IPS-20b (cell line): Measurements from ENCODE around the gene ETNPPL.
A peak's percentile ranks its signal among the peaks of the same experiment; 100 is the strongest.

ENCODE experiments used
- H3K27ac ChIP-seq: one replicate; pipeline ENCODE4 v1.5.1; 2013; ENCODE audit warnings: low read length
- H3K27me3 ChIP-seq: 2 replicates; pipeline ENCODE4 v1.6.1; 2013; ENCODE audit warnings: mild to moderate bottlenecking, low read length, inconsistent platforms; ENCODE audit not compliant: insufficient read depth
- H3K36me3 ChIP-seq: 2 replicates; pipeline ENCODE4 v1.6.1; 2013; ENCODE audit warnings: low read depth, mild to moderate bottlenecking, inconsistent platforms, low read length, moderate library complexity; ENCODE audit not compliant: insufficient read depth
- H3K4me1 ChIP-seq: 2 replicates; pipeline ENCODE4 v1.6.1; 2013; ENCODE audit warnings: mild to moderate bottlenecking, control low read depth, inconsistent platforms, low read length, moderate library complexity; ENCODE audit not compliant: insufficient read depth
- H3K4me3 ChIP-seq: 2 replicates; pipeline ENCODE4 v1.5.1; 2013; ENCODE audit warnings: mild to moderate bottlenecking, low read length, inconsistent platforms
- H3K9ac ChIP-seq: 2 replicates; pipeline ENCODE4 v1.6.1; 2013; ENCODE audit warnings: low read depth, mild to moderate bottlenecking, inconsistent platforms, low read length, moderate library complexity
- H3K9me3 ChIP-seq: 2 replicates; pipeline ENCODE4 v1.6.1; 2013; ENCODE audit warnings: mild to moderate bottlenecking, low read depth, low read length, inconsistent platforms; ENCODE audit not compliant: insufficient read depth

The ETNPPL gene

DNA sequence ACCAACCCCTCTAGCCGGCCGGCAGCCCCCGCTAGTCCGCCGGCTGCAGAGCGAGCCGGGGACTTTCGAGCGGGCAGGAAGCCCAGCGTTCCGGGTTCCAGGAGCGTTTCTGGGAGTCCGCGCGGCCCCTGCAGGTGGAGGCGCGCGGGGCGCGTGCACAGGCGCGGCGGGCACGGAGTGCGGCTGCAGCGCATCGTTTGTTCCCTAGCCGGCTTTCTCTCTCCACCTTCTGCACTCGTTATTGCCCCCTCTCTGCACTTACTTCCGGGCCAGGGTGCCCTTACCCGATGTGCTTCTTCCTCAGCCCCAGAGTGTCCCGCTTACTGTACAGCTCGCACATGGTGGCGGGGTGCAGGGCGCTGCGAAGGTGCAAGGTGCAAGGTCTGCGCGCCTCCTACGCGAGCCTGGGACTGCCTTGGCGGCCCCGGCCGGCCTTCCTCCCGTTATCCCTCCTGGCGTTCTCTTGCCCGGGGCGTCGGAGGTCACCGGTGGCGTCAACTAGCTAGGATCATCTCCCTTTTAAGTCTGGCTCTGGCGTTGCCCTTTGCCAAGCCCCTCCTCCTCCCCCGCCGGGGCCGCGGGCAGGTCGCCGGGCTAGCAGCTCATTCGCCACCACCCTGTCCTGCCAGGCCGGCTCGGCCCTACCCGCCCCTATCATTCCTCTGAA, at the start of gene ETNPPL:
ETNPPL (minus strand) TSS at position 495 of the 667 bp plus-strand sequence; CDS start at position 340, 155 bp downstream.
- peak within 1 kb of the TSS; percentile 67; the same call in 1 of the 2 replicates for H3K9ac ChIP-seq

DNA sequence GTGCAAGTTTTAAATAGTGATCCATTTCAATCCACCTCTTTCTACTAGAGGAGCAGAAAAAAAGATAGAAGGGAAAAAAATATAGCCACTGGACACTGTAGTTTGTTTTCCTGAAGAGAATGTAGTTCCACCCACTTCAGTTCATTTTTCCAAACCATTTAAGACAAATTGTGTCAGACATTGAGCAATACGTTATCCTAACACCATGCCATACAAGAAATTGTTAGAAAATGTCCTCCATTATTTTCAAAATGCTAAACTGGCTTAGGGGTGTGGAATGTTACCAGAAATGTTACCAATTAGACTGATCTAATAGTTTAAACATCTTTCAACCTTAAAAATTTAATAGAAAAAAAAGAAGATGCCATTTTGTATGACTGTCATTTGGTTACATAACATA, 48.6 kb upstream of the ETNPPL start:
- Histone ChIP-seq H3K27ac (no peak overlapping the region), H3K9ac (no peak overlapping the region), H3K36me3 (no peaks in the 10 kb centered on the region), H3K9me3 (no peaks in the 10 kb centered on the region), H3K27me3 (no peaks in the 10 kb centered on the region), H3K4me3 (no peak overlapping the region), H3K4me1 (no peaks in the 10 kb centered on the region)

More for the DNA sequence above, at the start of gene ETNPPL:
- Histone ChIP-seq H3K4me1 (peaks cover 3% of the 10 kb centered on the region; the same call in 1 of the 2 replicates), H3K27ac (no peak within 1 kb of the TSS), H3K36me3 (no peaks in the 10 kb centered on the region), H3K9me3 (no peaks in the 10 kb centered on the region), H3K4me3 (peak within 1 kb of the TSS; percentile 80), H3K27me3 (peaks cover 36% of the 10 kb centered on the region)

DNA sequence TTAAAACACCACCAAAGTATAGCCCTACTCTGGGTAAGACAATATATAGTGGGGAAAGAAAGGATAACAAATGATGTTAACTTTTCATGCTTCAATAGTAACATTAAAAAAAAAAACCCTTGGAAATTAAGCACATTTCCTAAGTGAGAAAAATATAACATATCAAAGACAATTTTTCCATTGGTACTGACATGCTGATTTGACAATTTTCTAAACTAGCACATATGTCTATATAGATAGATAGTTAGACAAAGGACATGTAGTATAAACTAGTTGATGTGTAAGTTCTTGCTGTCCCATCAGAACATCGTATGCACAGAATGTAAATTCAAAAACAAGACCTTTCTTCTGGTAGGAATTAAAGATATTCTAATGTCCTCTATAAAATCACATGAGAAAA, 47.2 kb upstream of the ETNPPL start:
- Histone ChIP-seq H3K27me3 (no peaks in the 10 kb centered on the region), H3K4me1 (no peaks in the 10 kb centered on the region), H3K9ac (no peak overlapping the region), H3K36me3 (no peaks in the 10 kb centered on the region), H3K27ac (no peak overlapping the region), H3K9me3 (no peaks in the 10 kb centered on the region), H3K4me3 (no peak overlapping the region)

DNA sequence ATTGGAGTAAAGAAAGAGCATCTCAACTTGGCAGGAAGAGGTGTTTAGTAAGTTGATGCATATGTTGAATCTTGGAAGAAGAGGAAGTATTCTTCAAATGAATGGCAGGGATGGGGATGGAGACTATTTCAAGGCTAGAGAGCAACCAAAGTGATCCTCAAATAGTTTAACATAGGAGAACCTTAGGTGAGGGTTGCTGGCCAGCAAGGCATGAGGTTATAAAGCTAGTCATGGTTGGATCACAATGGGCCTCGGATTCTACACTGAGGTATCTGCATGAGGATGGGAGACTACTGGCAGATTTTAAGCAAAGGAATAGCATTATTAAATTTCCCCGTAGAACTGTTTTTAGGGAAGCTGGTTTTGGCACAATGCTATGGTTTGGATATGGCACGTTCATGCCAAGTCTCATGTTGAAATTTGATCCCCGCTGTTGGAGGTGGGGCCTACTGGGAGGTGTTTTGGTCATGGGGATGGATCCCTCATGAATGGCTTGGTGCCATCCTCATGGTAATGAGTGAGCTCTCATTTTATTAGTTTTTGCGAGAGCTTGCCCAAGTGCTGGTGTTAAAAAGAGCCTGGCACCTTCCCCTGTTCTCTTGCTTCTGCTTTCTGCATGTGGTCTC, 41.9 kb upstream of the ETNPPL start:
- Histone ChIP-seq H3K36me3 (no peaks in the 10 kb centered on the region), H3K4me1 (no peaks in the 10 kb centered on the region), H3K9me3 (no peaks in the 10 kb centered on the region), H3K4me3 (no peak overlapping the region), H3K27me3 (no peaks in the 10 kb centered on the region), H3K9ac (no peak overlapping the region), H3K27ac (no peak overlapping the region)

DNA sequence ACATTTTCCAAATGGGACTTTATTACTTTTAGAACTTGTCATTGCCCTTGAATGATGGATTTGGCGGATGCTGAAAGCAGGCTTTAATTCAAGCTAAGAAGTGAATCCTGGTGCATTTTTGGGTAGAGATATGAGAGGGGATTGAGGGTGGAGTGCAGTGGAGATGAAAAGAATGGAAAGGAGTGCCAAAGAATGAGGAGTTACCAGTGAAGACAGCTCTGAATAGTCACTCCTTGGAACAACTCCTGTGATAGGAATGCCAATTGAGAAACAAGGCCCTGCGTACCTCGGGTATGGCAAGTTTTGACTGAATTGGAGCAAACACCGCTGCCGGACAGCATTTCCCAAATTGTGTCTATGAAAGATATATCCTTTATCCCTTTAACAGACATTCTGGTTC, 36.5 kb upstream of the ETNPPL start:
- Histone ChIP-seq H3K4me1 (no peaks in the 10 kb centered on the region), H3K36me3 (no peaks in the 10 kb centered on the region), H3K27ac (no peak overlapping the region), H3K4me3 (no peak overlapping the region), H3K9ac (no peak overlapping the region), H3K27me3 (no peaks in the 10 kb centered on the region), H3K9me3 (no peaks in the 10 kb centered on the region)

DNA sequence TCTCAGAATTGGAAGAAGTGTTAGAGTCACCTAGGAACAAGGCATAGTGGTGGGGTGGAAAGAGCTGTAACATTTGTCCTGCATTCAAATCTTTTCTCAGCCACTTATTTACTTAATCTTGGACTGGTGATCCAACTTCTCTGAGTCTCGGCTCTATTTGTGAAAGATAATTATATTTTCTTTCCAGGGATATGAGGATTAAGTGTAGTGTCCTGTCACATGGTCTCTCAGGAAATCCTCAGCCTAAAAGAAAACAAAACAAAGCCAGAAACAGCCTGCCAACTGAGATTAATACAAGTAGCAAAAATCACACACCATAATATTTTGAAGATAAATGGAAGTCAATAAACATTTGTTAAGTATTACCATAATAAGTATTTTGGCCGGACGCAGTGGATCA, 33.3 kb upstream of the ETNPPL start:
- H3K9me3 ChIP-seq, result no peaks in the 10 kb centered on the region
- no peak overlapping the region for H3K9ac ChIP-seq
- H3K27ac ChIP-seq, result no peak overlapping the region
- H3K36me3 ChIP-seq, result no peaks in the 10 kb centered on the region
- H3K4me1 ChIP-seq, result no peaks in the 10 kb centered on the region
- no peak overlapping the region for H3K4me3 ChIP-seq
- H3K27me3 ChIP-seq, result no peaks in the 10 kb centered on the region

DNA sequence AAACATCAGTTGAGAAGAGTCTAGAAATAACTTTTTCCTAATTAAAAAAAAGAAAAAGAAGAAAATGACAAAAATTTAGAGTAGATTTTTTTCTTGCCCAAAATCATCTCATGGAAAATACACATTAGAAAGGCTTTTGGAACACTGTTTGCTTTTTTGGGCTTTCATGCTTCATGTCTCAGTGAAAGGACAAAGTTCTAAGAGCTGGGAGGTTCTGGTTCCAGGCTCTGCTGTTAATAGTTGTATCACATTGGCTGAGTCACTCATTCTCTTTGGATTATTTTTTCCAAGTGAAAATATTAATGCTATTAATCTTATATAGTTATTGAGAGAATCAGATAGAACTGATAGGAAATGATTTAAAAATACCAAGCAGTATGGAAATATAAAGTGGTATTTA, 32.9 kb upstream of the ETNPPL start:
- Histone ChIP-seq H3K4me3 (no peak overlapping the region), H3K9ac (no peak overlapping the region), H3K27ac (no peak overlapping the region), H3K36me3 (no peaks in the 10 kb centered on the region), H3K4me1 (no peaks in the 10 kb centered on the region), H3K9me3 (no peaks in the 10 kb centered on the region), H3K27me3 (no peaks in the 10 kb centered on the region)

DNA sequence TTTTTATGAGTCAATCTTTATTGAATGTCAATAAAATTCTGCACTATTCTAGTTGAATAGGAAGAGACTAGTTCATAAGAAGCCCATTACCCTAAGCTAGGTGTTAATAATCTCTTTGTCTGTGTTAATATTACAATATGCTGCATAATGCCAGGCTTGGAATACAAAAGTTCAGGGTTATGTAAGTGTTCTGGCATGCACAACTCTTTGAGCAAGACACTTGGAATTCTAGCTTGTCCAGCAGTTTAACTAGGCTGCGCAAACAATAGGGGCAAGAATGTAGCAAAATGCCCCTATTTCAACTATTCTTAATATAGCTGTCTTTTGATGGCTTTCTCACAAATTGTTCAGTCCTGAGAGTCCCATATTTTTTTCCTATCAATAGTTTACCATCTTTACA, 31.3 kb upstream of the ETNPPL start:
- Histone ChIP-seq H3K9me3 (no peaks in the 10 kb centered on the region), H3K4me1 (no peaks in the 10 kb centered on the region), H3K27ac (no peak overlapping the region), H3K4me3 (no peak overlapping the region), H3K9ac (no peak overlapping the region), H3K27me3 (no peaks in the 10 kb centered on the region), H3K36me3 (no peaks in the 10 kb centered on the region)

DNA sequence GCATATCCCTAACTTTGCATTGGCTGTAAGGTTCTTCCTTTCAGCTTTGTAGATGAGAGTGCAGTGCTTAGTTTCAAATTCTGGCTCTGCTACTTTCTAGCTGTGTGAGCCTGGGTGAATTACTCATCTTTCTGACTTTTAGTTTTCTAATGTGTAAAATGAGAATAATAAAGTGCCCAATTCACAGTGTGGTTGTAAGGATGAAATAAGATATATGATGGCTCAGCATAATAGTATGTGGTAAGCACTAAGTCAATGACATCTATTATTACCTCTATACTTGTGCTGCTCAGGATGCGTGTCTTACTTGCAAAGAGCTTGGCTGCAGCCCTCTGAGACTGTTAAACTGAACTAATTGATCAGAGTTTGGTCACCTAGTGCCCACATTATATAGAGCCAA, 30.6 kb upstream of the ETNPPL start:
- no peaks in the 10 kb centered on the region for H3K27me3 ChIP-seq
- H3K4me3 ChIP-seq, result no peak overlapping the region
- H3K9me3 ChIP-seq, result no peaks in the 10 kb centered on the region
- H3K9ac ChIP-seq, result no peak overlapping the region
- H3K27ac ChIP-seq, result no peak overlapping the region
- H3K36me3 ChIP-seq, result no peaks in the 10 kb centered on the region
- no peaks in the 10 kb centered on the region for H3K4me1 ChIP-seq

DNA sequence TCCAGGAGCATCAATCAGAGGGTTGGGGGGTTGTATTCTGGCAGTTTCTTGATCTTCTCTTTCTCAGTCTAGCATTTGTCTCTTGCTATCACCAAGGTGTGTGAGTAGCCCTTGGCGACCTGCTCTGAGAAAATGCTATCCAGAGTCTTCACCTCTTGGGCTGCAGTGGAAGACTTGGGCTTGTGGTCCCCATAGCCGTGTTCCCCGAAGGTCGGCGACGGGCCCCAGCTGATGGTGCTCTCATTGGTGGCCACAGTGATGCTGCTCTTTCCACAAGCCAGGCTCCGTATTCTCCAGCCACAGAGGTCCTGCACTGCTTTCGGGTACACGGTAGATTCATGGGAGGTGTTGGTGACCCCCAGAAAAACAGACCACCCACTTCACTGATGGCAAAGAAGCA, 25.9 kb upstream of the ETNPPL start:
- no peak overlapping the region for H3K4me3 ChIP-seq
- H3K36me3 ChIP-seq, result no peaks in the 10 kb centered on the region
- H3K27ac ChIP-seq, result no peak overlapping the region
- no peak overlapping the region for H3K9ac ChIP-seq
- no peaks in the 10 kb centered on the region for H3K9me3 ChIP-seq
- H3K27me3 ChIP-seq, result no peaks in the 10 kb centered on the region
- H3K4me1 ChIP-seq, result no peaks in the 10 kb centered on the region

DNA sequence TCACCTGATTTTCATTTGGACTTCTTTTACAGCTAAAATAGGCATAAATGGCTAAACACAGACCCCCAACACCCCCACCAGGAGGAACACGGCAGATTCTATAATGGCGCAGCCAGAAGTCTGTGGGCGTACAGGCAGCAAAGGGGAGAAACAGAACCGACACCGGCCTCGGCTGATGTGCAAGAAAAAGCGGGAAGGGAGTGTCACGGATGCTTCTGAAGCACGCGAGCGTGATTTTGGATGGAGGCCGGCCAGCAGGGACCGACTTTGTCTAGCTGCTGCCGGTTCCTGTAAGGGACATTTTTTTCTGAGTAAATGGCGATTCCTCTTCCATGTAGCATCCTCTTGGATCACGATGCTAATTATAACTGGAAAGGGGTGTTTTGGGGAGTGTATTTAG, 24.9 kb upstream of the ETNPPL start:
- Histone ChIP-seq H3K4me3 (no peak overlapping the region), H3K9me3 (no peaks in the 10 kb centered on the region), H3K4me1 (no peaks in the 10 kb centered on the region), H3K27ac (no peak overlapping the region), H3K36me3 (no peaks in the 10 kb centered on the region), H3K9ac (no peak overlapping the region), H3K27me3 (no peaks in the 10 kb centered on the region)

DNA sequence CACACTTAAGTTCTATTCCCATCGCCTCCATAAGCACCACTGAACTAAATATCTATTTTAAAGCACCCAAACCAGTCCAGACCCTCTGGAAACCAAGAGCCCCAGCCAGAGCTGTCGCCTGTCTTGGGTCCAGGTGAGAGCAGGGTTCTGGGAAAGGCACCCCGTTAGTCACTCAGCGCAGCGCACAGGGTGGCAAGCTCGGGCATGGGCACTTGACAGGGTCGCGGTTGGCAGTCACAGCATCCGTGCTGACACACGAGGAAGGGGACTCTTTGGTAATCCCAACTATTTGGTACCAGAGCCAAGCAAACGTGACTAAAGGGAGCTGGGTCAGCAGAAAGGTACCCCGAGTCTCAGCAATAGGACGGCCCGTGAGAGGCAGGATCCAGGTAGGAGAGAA, 24.3 kb upstream of the ETNPPL start:
- Histone ChIP-seq H3K36me3 (no peaks in the 10 kb centered on the region), H3K27me3 (no peaks in the 10 kb centered on the region), H3K4me1 (no peaks in the 10 kb centered on the region), H3K27ac (no peak overlapping the region), H3K9ac (no peak overlapping the region), H3K9me3 (no peaks in the 10 kb centered on the region), H3K4me3 (no peak overlapping the region)
